GM12878 (cell line): ENCODE measurements around the gene PRM1. TPM values are rescaled to one million over a fixed set of nuclear protein-coding genes. Genes with fewer than 3 reads are reported as not detected.

Experiments
- CHD1 ChIP-seq: IDR thresholded peaks from 2 replicates; pipeline ENCODE4 v1.6.1; 2012; ENCODE audit warnings: low read depth, low read length, improper control_type of control experiment
- CHD2 ChIP-seq: IDR thresholded peaks from 2 replicates; pipeline ENCODE4 v1.6.1; 2011; ENCODE audit warnings: low read depth, low read length, improper control_type of control experiment, borderline replicate concordance
- DPF2 ChIP-seq: fragments of 450-650 bp; IDR thresholded peaks from 2 replicates; pipeline ENCODE4 v1.6.1; 2017; ENCODE audit warnings: mild to moderate bottlenecking
- E4F1 ChIP-seq: fragments of 450-650 bp; IDR thresholded peaks from 2 replicates; pipeline ENCODE4 v1.6.1; 2018; ENCODE audit warnings: borderline replicate concordance, mild to moderate bottlenecking; ENCODE audit not compliant: partially characterized antibody
- IKZF1 ChIP-seq: fragments of 450-650 bp; conservative IDR thresholded peaks from 2 replicates; pipeline ENCODE4 v1.6.1; 2017; ENCODE audit warnings: antibody characterized with exemption, mild to moderate bottlenecking
- KDM1A ChIP-seq: fragments of 200-600 bp; sonication (generic); IDR thresholded peaks from 2 replicates; pipeline ENCODE4 v1.6.1; 2016; ENCODE audit warnings: borderline replicate concordance
- MEF2B ChIP-seq: fragments of 450-650 bp; IDR thresholded peaks from 2 replicates; pipeline ENCODE4 v1.6.1; 2018; ENCODE audit warnings: mild to moderate bottlenecking, moderate library complexity; ENCODE audit not compliant: partially characterized antibody, poor library complexity, severe bottlenecking
- MTA2 ChIP-seq: fragments of 450-650 bp; IDR thresholded peaks from 2 replicates; pipeline ENCODE4 v1.6.1; 2016; ENCODE audit warnings: low read depth, mild to moderate bottlenecking, moderate library complexity
- NFYA ChIP-seq: IDR thresholded peaks from 2 replicates; pipeline ENCODE4 v1.6.1; 2011; ENCODE audit warnings: low read depth, mild to moderate bottlenecking, low read length, improper control_type of control experiment, borderline replicate concordance
- NRF1 ChIP-seq: conservative IDR thresholded peaks from 2 replicates; pipeline ENCODE4 v1.6.1; 2011; ENCODE audit warnings: mild to moderate bottlenecking, low read depth, low read length, improper control_type of control experiment
- PAX8 ChIP-seq: fragments of 450-650 bp; IDR thresholded peaks from 2 replicates; pipeline ENCODE4 v1.6.1; 2017; ENCODE audit warnings: mild to moderate bottlenecking, moderate library complexity
- POLR2A ChIP-seq: IDR thresholded peaks from 2 replicates; pipeline ENCODE4 v1.6.1; 2011; ENCODE audit warnings: low read depth, mild to moderate bottlenecking, low read length
- POLR2AphosphoS5 ChIP-seq: IDR thresholded peaks from 2 replicates; pipeline ENCODE4 v1.6.1; 2011; ENCODE audit warnings: mild to moderate bottlenecking, low read length, inconsistent platforms
- RB1 ChIP-seq: fragments of 450-650 bp; formaldehyde crosslinking; IDR thresholded peaks from 2 replicates; pipeline ENCODE4 v1.6.1; 2017; ENCODE audit warnings: mild to moderate bottlenecking, borderline replicate concordance
- RCOR1 ChIP-seq: conservative IDR thresholded peaks from 2 replicates; pipeline ENCODE4 v1.6.1; 2012; ENCODE audit warnings: low read depth, low read length, improper control_type of control experiment
- RELA ChIP-seq: fragments of 450-650 bp; IDR thresholded peaks from 2 replicates; pipeline ENCODE4 v1.8.0; 2014; ENCODE audit warnings: borderline replicate concordance; ENCODE audit not compliant: partially characterized antibody
- RELB ChIP-seq: fragments of 450-650 bp; IDR thresholded peaks from 2 replicates; pipeline ENCODE4 v1.6.1; 2017; ENCODE audit warnings: low read depth, mild to moderate bottlenecking, moderate library complexity
- TARDBP ChIP-seq: IDR thresholded peaks from 2 replicates; pipeline ENCODE4 v1.6.1; 2016; ENCODE audit warnings: borderline replicate concordance
- TCF7 ChIP-seq: IDR thresholded peaks from 2 replicates; pipeline ENCODE4 v1.6.1; 2014; ENCODE audit warnings: antibody characterized with exemption, borderline replicate concordance
- ZBED1 ChIP-seq: IDR thresholded peaks from 2 replicates; pipeline ENCODE4 v1.6.1; 2016; ENCODE audit warnings: borderline replicate concordance
- ZNF592 ChIP-seq: fragments of 450-650 bp; IDR thresholded peaks from 2 replicates; pipeline ENCODE4 v1.6.1; 2017; ENCODE audit warnings: mild to moderate bottlenecking, moderate library complexity
- polyA plus RNA-seq, 11 experiments: library from polyadenylated mRNA; depleted of rRNA in 4 of 11; unstranded in 6 of 11; stranded (reverse) in 5 of 11; fragments of >200 nt; fragmentation: Nextera tagmentation in 4 of 11; fragmentation: Illumina TruSeq in 1 of 11; extraction: Ambion mirVana in 4 of 11; extraction: Trizol in 1 of 11; gene quantifications; 1 replicate in 1 of 11; 2 replicates in 10 of 11; pipeline versions ENCODE4 v1.2.1 to v1.2.3, GENCODE V29; 2011 to 2016; ENCODE audit warnings: inconsistent platforms in 2 of 11, missing spikeins in 2 of 11, low read depth in 1 of 11
- total RNA-seq, 4 experiments: library from RNA; depleted of rRNA in 3 of 4; stranded (reverse); fragments of >200 nt in 3 of 4; fragmentation: Illumina TruSeq in 1 of 4; extraction: Trizol in 1 of 4; gene quantifications; 2 replicates each; pipeline versions ENCODE4 v1.2.1 to v1.2.3, GENCODE V29; 2013 to 2021
- TF ChIP-seq, protein P1 (sequence below): IDR thresholded peaks from 2 replicates; pipeline ENCODE4 v1.6.1; 2012; ENCODE audit warnings: low read depth, low read length, improper control_type of control experiment

Gene PRM1
- total and polyA plus RNA-seq, 10 of the 15 experiments (the other 5 are each of a cell fraction or from before 2014, with no cell fraction given), result 0.20 TPM; not detected in 9

GRCh38 chr16:11232852-11233726 is 48.0 kb downstream of the PRM1 start (continued):
- TF ChIP-seq MEF2B, result peak; percentile 46
- no peak for TF ChIP-seq NFYA
- TF ChIP-seq IKZF1, result peak; percentile 86
- no peak for TF ChIP-seq CHD1
- no peak for TF ChIP-seq NRF1
- TF ChIP-seq ZNF592, result 0 out of 2 replicates have a peak, but pooled peaks have one; percentile 52
- no peak for TF ChIP-seq RCOR1
- peak; percentile 84 for TF ChIP-seq TCF7
- TF ChIP-seq RELA, result peak; percentile 66
- peak; percentile 42; the same call in 1 of the 2 replicates for TF ChIP-seq RELB
- TF ChIP-seq MTA2, result peak; percentile 68; the same call in 1 of the 2 replicates
- no peak for TF ChIP-seq ZBED1
- TF ChIP-seq POLR2A, result peak; percentile 79; the same call in 1 of the 2 replicates
- TF ChIP-seq KDM1A, result no peak
- peak; percentile 65; the same call in 1 of the 2 replicates for TF ChIP-seq CHD2
- TF ChIP-seq TARDBP, result no peak
- TF ChIP-seq E4F1, result no peak
- no peak for TF ChIP-seq PAX8
- 0 out of 2 replicates have a peak, but pooled peaks have one; percentile 30 for TF ChIP-seq POLR2AphosphoS5
- TF ChIP-seq RB1, result no peak
- peak; percentile 72 for TF ChIP-seq DPF2
- TF ChIP-seq, protein P1, sequence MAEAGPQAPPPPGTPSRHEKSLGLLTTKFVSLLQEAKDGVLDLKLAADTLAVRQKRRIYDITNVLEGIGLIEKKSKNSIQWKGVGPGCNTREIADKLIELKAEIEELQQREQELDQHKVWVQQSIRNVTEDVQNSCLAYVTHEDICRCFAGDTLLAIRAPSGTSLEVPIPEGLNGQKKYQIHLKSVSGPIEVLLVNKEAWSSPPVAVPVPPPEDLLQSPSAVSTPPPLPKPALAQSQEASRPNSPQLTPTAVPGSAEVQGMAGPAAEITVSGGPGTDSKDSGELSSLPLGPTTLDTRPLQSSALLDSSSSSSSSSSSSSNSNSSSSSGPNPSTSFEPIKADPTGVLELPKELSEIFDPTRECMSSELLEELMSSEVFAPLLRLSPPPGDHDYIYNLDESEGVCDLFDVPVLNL, result no peak
